WTC11 (cell line): ENCODE measurements around the gene JTB.

Experiments
- JUN ChIP-seq: sonication (generic); formaldehyde crosslinking; IDR thresholded peaks from 2 replicates; pipeline ENCODE4 v1.8.0; 2023; ENCODE audit warnings: mild to moderate bottlenecking, missing genetic modification reagents
- TCF7 ChIP-seq: sonication (generic); formaldehyde crosslinking; IDR thresholded peaks from 2 replicates; pipeline ENCODE4 v1.8.0; 2022; ENCODE audit warnings: mild to moderate bottlenecking, low read depth, missing genetic modification reagents, moderate library complexity
- ZNF263 ChIP-seq: sonication (generic); formaldehyde crosslinking; IDR thresholded peaks from 2 replicates; pipeline ENCODE4 v1.8.1; 2022; ENCODE audit warnings: low read depth, mild to moderate bottlenecking, moderate library complexity, missing genetic modification reagents
- TF ChIP-seq, protein P1 (sequence below): fragments of 200-600 bp; IDR thresholded peaks from 2 replicates; pipeline ENCODE4 v1.8.0; 2022; ENCODE audit warnings: antibody characterized with exemption
- TF ChIP-seq, protein P2 (sequence below): sonication (generic); formaldehyde crosslinking; IDR thresholded peaks from 2 replicates; pipeline ENCODE4 v1.8.1; 2023; ENCODE audit warnings: mild to moderate bottlenecking, missing genetic modification reagents

DNA sequence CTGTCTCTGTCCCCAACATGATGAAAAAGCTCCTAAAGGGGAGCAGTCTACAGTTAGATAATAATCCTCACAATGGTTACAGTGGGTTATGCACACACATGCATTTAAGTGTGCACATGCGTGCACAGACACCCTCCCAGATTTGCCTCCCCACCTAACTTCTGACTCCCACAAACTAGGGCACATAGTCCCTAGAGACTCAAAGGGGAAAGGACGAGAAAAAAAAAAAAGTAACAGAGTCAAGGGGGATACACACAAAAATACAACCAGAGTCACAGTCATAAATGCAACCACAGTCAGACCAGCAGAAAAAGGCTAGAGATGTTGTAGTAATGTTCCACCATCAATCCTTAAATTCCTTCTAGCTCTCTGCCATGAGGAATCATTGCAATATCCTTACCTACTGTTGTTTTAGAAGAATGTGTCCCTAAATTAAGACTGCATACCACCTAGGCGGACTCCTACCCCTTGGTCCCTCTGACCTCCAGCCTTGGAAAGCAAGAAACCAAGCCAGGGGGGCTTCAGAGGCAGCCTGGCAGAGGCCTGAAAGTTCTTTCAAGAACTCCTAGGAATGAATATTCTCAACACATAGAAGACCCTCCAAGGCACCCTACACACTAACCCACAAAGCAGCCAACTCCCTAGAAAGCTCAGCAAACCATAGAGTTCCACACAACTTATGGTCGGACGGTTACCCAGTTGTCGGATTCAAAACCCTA lies 20.3 kb downstream of the JTB start:
- no peak for TF ChIP-seq JUN (CRISPR knock-in tag)
- TF ChIP-seq, protein P1, sequence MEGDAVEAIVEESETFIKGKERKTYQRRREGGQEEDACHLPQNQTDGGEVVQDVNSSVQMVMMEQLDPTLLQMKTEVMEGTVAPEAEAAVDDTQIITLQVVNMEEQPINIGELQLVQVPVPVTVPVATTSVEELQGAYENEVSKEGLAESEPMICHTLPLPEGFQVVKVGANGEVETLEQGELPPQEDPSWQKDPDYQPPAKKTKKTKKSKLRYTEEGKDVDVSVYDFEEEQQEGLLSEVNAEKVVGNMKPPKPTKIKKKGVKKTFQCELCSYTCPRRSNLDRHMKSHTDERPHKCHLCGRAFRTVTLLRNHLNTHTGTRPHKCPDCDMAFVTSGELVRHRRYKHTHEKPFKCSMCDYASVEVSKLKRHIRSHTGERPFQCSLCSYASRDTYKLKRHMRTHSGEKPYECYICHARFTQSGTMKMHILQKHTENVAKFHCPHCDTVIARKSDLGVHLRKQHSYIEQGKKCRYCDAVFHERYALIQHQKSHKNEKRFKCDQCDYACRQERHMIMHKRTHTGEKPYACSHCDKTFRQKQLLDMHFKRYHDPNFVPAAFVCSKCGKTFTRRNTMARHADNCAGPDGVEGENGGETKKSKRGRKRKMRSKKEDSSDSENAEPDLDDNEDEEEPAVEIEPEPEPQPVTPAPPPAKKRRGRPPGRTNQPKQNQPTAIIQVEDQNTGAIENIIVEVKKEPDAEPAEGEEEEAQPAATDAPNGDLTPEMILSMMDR = no peak
- TF ChIP-seq, protein P2, sequence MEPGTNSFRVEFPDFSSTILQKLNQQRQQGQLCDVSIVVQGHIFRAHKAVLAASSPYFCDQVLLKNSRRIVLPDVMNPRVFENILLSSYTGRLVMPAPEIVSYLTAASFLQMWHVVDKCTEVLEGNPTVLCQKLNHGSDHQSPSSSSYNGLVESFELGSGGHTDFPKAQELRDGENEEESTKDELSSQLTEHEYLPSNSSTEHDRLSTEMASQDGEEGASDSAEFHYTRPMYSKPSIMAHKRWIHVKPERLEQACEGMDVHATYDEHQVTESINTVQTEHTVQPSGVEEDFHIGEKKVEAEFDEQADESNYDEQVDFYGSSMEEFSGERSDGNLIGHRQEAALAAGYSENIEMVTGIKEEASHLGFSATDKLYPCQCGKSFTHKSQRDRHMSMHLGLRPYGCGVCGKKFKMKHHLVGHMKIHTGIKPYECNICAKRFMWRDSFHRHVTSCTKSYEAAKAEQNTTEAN = no peak
- no peak for TF ChIP-seq TCF7 (CRISPR knock-in tag)
- TF ChIP-seq ZNF263 (CRISPR knock-in tag) = no peak
